ENCODE results near the gene PPP4C.

DNA sequence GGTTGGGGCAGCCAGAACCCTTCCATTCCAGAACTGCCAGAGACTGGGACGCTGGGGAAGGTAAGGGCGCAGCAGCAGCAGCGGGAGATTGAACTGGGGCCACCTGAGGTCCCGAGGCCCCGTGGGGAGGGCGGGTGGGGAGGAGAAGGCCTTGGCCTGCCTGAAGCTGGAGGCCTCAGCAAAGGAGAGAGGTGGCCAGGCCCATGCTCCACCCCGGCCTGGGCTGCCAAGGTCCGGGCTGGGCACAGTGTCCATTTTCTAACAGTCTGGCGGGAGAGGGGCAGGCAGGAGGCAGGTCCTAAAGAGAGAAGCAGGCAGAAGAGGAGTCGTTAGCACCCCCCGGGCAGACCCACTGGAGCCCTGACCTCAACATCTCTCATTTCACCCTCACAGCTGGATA lies 38.6 kb downstream of the PPP4C start:
- TF ChIP-seq, protein P1, sequence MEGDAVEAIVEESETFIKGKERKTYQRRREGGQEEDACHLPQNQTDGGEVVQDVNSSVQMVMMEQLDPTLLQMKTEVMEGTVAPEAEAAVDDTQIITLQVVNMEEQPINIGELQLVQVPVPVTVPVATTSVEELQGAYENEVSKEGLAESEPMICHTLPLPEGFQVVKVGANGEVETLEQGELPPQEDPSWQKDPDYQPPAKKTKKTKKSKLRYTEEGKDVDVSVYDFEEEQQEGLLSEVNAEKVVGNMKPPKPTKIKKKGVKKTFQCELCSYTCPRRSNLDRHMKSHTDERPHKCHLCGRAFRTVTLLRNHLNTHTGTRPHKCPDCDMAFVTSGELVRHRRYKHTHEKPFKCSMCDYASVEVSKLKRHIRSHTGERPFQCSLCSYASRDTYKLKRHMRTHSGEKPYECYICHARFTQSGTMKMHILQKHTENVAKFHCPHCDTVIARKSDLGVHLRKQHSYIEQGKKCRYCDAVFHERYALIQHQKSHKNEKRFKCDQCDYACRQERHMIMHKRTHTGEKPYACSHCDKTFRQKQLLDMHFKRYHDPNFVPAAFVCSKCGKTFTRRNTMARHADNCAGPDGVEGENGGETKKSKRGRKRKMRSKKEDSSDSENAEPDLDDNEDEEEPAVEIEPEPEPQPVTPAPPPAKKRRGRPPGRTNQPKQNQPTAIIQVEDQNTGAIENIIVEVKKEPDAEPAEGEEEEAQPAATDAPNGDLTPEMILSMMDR (IDR thresholded peaks at IDR 0.05): no peak
- TF ChIP-seq POLR2A (IDR thresholded peaks at IDR 0.05): no peak

All from adrenal gland (tissue), 5 donors.